H1 (cell line): ENCODE results near the gene TEDC1. TPM values are rescaled to one million over a fixed set of nuclear protein-coding genes. Genes with fewer than 3 reads are reported as not detected.

ENCODE experiments used
- CTCF ChIA-PET: fragments of 300-600 bp; sonication (Branson Sonifier 250); formaldehyde crosslinking; loops from one replicate; lab custom pipeline; 2021; ENCODE audit not compliant: partially characterized antibody; lab: Charles Lee
- POLR2A ChIA-PET: fragments of 300-600 bp; sonication (Branson Sonifier 250); formaldehyde crosslinking; loops from one replicate; lab custom pipeline; 2021; ENCODE audit warnings: inconsistent platforms; ENCODE audit not compliant: partially characterized antibody; lab: Charles Lee
- DNase-seq, 2 experiments: peaks; one replicate each; pipeline versions ENCODE4 v3.0.0 to v3.0.0-alpha.2; 2010 to 2022; ENCODE audit warnings: low spot score in 2 of 2, low read depth in 1 of 2, mixed read lengths in 1 of 2
- FAIRE-seq: peaks from 2 replicates; lab custom pipeline; 2011; peaks lifted over from hg19 to GRCh38; lab: Jason Lieb, UNC
- H2AFZ ChIP-seq: 2 replicates; pipeline ENCODE4 v1.8.1; 2012; ENCODE audit warnings: low read length, inconsistent platforms
- H2AK5ac ChIP-seq: 2 replicates; pipeline ENCODE4 v1.6.1; 2013; ENCODE audit warnings: low read depth, low read length
- H2BK120ac ChIP-seq: replicated peaks from 2 replicates; pipeline ENCODE3; 2013; ENCODE audit warnings: low read depth, low read length, inconsistent platforms
- H2BK12ac ChIP-seq: 2 replicates; pipeline ENCODE4 v1.6.1; 2013; ENCODE audit warnings: low read depth, low read length
- H2BK15ac ChIP-seq: 2 replicates; pipeline ENCODE4 v1.6.1; 2013; ENCODE audit warnings: low read length
- H2BK20ac ChIP-seq: 2 replicates; pipeline ENCODE4 v1.6.1; 2013; ENCODE audit warnings: low read length
- H2BK5ac ChIP-seq: 2 replicates; pipeline ENCODE4 v1.6.1; 2013; ENCODE audit warnings: low read depth, low read length
- H3K14ac ChIP-seq: 2 replicates; pipeline ENCODE4 v1.6.1; 2013; ENCODE audit warnings: inconsistent platforms; ENCODE audit not compliant: insufficient read length
- H3K18ac ChIP-seq: 2 replicates; pipeline ENCODE4 v1.6.1; 2013; ENCODE audit warnings: low read length; ENCODE audit errors: extremely low read depth
- H3K23ac ChIP-seq: 2 replicates; pipeline ENCODE4 v1.6.1; 2013; ENCODE audit warnings: inconsistent platforms; ENCODE audit not compliant: insufficient read length
- H3K23me2 ChIP-seq: 2 replicates; pipeline ENCODE4 v1.6.1; 2013; ENCODE audit warnings: low read depth, low read length
- H3K27ac ChIP-seq: 2 replicates; pipeline ENCODE4 v1.6.1; 2011; ENCODE audit warnings: low read depth, low read length, inconsistent platforms
- H3K27me3 ChIP-seq, 4 experiments: replicated peaks in 1 of 4; 1 replicate in 1 of 4; 2 replicates in 3 of 4; pipeline versions ENCODE4 v1.6.1 to v1.8.1; 2011 to 2013; ENCODE audit warnings: low read length in 3 of 4, mild to moderate bottlenecking in 3 of 4, inconsistent platforms in 2 of 4, mixed read lengths in 2 of 4, moderate library complexity in 1 of 4; ENCODE audit not compliant: control insufficient read depth in 3 of 4, insufficient read depth in 3 of 4; ENCODE audit errors: extremely low read depth in 1 of 4
- H3K36me3 ChIP-seq, 4 experiments: 2 replicates each; pipeline versions ENCODE4 v1.6.1 to v1.8.1; 2011 to 2013; ENCODE audit warnings: mild to moderate bottlenecking in 4 of 4, low read length in 3 of 4, moderate library complexity in 2 of 4, control low read depth in 1 of 4, inconsistent platforms in 1 of 4; ENCODE audit not compliant: insufficient read depth in 4 of 4, control insufficient read depth in 2 of 4
- H3K4ac ChIP-seq: replicated peaks from 2 replicates; pipeline ENCODE3; 2013; ENCODE audit warnings: low read length, low read depth, mixed read lengths, inconsistent platforms; ENCODE audit not compliant: insufficient read length
- H3K4me1 ChIP-seq, 4 experiments: replicated peaks in 1 of 4; 1 replicate in 1 of 4; 2 replicates in 3 of 4; pipeline versions ENCODE4 v1.6.1 to v1.8.1; 2011 to 2013; ENCODE audit warnings: low read length in 3 of 4, inconsistent platforms in 2 of 4, mixed read lengths in 1 of 4; ENCODE audit not compliant: insufficient read depth in 4 of 4, control insufficient read depth in 3 of 4
- H3K4me2 ChIP-seq, 2 experiments: 2 replicates each; pipeline versions ENCODE4 v1.6.1 to v1.8.1; 2011 to 2013; ENCODE audit warnings: low read depth in 2 of 2, low read length in 2 of 2, control low read depth in 1 of 2, inconsistent platforms in 1 of 2, mild to moderate bottlenecking in 1 of 2; ENCODE audit not compliant: insufficient read depth in 1 of 2
- H3K4me3 ChIP-seq, 4 experiments: fragments of 200-600, 300-600 bp in 1 of 4; sonication (generic), shearing (Covaris generic), sonication (Bioruptor Twin) in 1 of 4; 2 replicates each; pipeline versions ENCODE4 v1.5.1 to v1.8.1; 2011 to 2016; ENCODE audit warnings: low read length in 4 of 4, low read depth in 3 of 4, control low read depth in 2 of 4, inconsistent platforms in 2 of 4, mild to moderate bottlenecking in 2 of 4, mixed read lengths in 1 of 4, moderate library complexity in 1 of 4; ENCODE audit not compliant: insufficient read depth in 2 of 4; ENCODE audit errors: extremely low read depth in 1 of 4
- H3K56ac ChIP-seq: replicated peaks from 2 replicates; pipeline ENCODE3; 2013; ENCODE audit warnings: low read depth, mild to moderate bottlenecking, mixed read lengths, low read length, inconsistent platforms; ENCODE audit not compliant: insufficient read length
- H3K79me1 ChIP-seq: 2 replicates; pipeline ENCODE4 v1.6.1; 2013; ENCODE audit warnings: low read depth, low read length, control low read depth
- H3K79me2 ChIP-seq, 2 experiments: 2 replicates each; pipeline versions ENCODE4 v1.6.1 to v1.8.1; 2012 to 2013; ENCODE audit warnings: low read length in 2 of 2, mild to moderate bottlenecking in 2 of 2, inconsistent platforms in 1 of 2; ENCODE audit not compliant: insufficient read depth in 2 of 2, control insufficient read depth in 1 of 2
- H3K9ac ChIP-seq, 4 experiments: replicated peaks in 1 of 4; 1 replicate in 1 of 4; 2 replicates in 3 of 4; pipeline versions ENCODE4 v1.6.1 to v1.8.1; 2011 to 2013; ENCODE audit warnings: low read depth in 3 of 4, low read length in 3 of 4, control low read depth in 2 of 4, mild to moderate bottlenecking in 2 of 4, moderate library complexity in 2 of 4, inconsistent platforms in 1 of 4; ENCODE audit errors: extremely low read depth in 1 of 4
- H3K9me3 ChIP-seq, 2 experiments: 2 replicates each; pipeline versions ENCODE4 v1.6.1 to v1.8.1; 2012 to 2013; ENCODE audit warnings: mild to moderate bottlenecking in 2 of 2, moderate library complexity in 2 of 2, control low read depth in 1 of 2, inconsistent platforms in 1 of 2, low read depth in 1 of 2, low read length in 1 of 2, mixed read lengths in 1 of 2; ENCODE audit not compliant: insufficient read depth in 2 of 2
- H4K20me1 ChIP-seq, 2 experiments: replicated peaks in 1 of 2; 2 replicates each; pipeline versions ENCODE3 to v1.8.1; 2011 to 2013; ENCODE audit warnings: inconsistent platforms in 2 of 2, low read length in 2 of 2, mild to moderate bottlenecking in 1 of 2; ENCODE audit not compliant: insufficient read depth in 2 of 2, control insufficient read depth in 1 of 2
- H4K5ac ChIP-seq: 2 replicates; pipeline ENCODE4 v1.6.1; 2013; ENCODE audit warnings: low read length, low read depth, mixed read lengths, inconsistent platforms; ENCODE audit not compliant: insufficient read length
- H4K8ac ChIP-seq: 2 replicates; pipeline ENCODE4 v1.8.0; 2013; ENCODE audit warnings: mild to moderate bottlenecking, moderate library complexity, low read length, inconsistent platforms; ENCODE audit not compliant: insufficient read depth; ENCODE audit errors: extremely low read depth
- H4K91ac ChIP-seq: replicated peaks from 2 replicates; pipeline ENCODE3; 2013; ENCODE audit warnings: low read length, mixed read lengths, inconsistent platforms; ENCODE audit not compliant: insufficient read length
- CHD1 ChIP-seq: IDR thresholded peaks from 2 replicates; pipeline ENCODE4 v1.6.1; 2012; ENCODE audit warnings: low read depth, low read length, improper control_type of control experiment
- CREB1 ChIP-seq: IDR thresholded peaks from 2 replicates; pipeline ENCODE4 v1.6.1; 2012; ENCODE audit warnings: inconsistent platforms
- EP300 ChIP-seq, 2 experiments: IDR thresholded peaks; 1 replicate in 1 of 2; 2 replicates in 1 of 2; pipeline ENCODE4 v1.6.1; 2011 to 2012; ENCODE audit warnings: low read depth in 2 of 2, low read length in 2 of 2, mild to moderate bottlenecking in 2 of 2, borderline replicate concordance in 1 of 2, inconsistent platforms in 1 of 2, moderate library complexity in 1 of 2
- TCF12 ChIP-seq: IDR thresholded peaks from 2 replicates; pipeline ENCODE4 v1.6.1; 2011; ENCODE audit warnings: low read depth, mild to moderate bottlenecking, low read length
- ZNF274 ChIP-seq: IDR thresholded peaks from 2 replicates; pipeline ENCODE4 v1.7.0; 2012; ENCODE audit warnings: low read length, borderline replicate concordance; ENCODE audit errors: extremely low read depth
- WGBS, 2 experiments: shearing (Covaris generic) in 1 of 2; methylation state at CpG; one replicate each; pipeline versions ENCODE4 v1.1.6 to v1.1.7; 2013 to 2015; ENCODE audit warnings: low lambda C conversion rate in 2 of 2, mixed read lengths in 2 of 2, inconsistent platforms in 1 of 2, low coverage in 1 of 2, missing lambda C conversion rate in 1 of 2; ENCODE audit not compliant: insufficient replicate concordance in 2 of 2, insufficient coverage in 1 of 2, insufficient read length in 1 of 2; ENCODE audit errors: extremely low coverage in 1 of 2, missing lambda C conversion rate in 1 of 2; 5-methylcytosine and 5-hydroxymethylcytosine counted together
- polyA plus RNA-seq, 7 experiments: library from polyadenylated mRNA; depleted of rRNA in 3 of 7; stranded (reverse) in 5 of 7; unstranded in 2 of 7; fragments of >200 nt in 5 of 7; fragments of 200-250 nt in 2 of 7; gene quantifications; 1 replicate in 5 of 7; 2 replicates in 1 of 7; 4 replicates in 1 of 7; pipeline versions ENCODE4 v1.2.1 to v1.2.3, GENCODE V29; 2011 to 2013; ENCODE audit warnings: missing spikeins in 2 of 7, mixed read lengths in 2 of 7
- total RNA-seq: library from RNA; stranded (reverse); fragmentation: NEBNext Ultra II Directional; extraction: Animal tissue kit (Norgen Biotek cat#: 25700); gene quantifications from 2 replicates; pipeline ENCODE4 v1.2.1, GENCODE V29; 2021

The TEDC1 gene
- total and polyA plus RNA-seq, 2 of the 8 experiments (the other 6 are each of a cell fraction or from before 2014, with no cell fraction given) = 5.6 to 14.8 TPM

- 80% methylated on average over 13 of the region's 16 CpGs; no CpG with 5 or more reads in 1 of the 2 experiments for WGBS, 2 experiments
- Histone ChIP-seq H3K56ac (no peak overlapping the region), H3K4me1 (peaks cover 0 to 50% (median 33%) of the 10 kb centered on the region in 4 experiments; a peak in 6 of 7 replicates), H2BK120ac (no peak overlapping the region), H3K9me3 (no peaks in the 10 kb centered on the region), H4K20me1 (peaks cover 4 to 19% of the 10 kb centered on the region in 2 experiments), H2AK5ac (peak overlapping the region; percentile 94; the same call in 1 of the 2 replicates), H3K27me3 (peaks cover 54 to 79% (median 68%) of the 10 kb centered on the region in 4 experiments), H3K4me3 (no peak overlapping the region), H3K27ac (no peak overlapping the region), H4K8ac (no peak overlapping the region; the same call in 1 of the 2 replicates), H3K36me3 (peaks cover 0 to 3% (median 0%) of the 10 kb centered on the region in 4 experiments; a peak in 1 of 8 replicates), H4K91ac (no peak overlapping the region), H2BK12ac (peak overlapping the region; percentile 92; the same call in 1 of the 2 replicates), H3K4ac (peak overlapping the region; percentile 51), H3K9ac (no peak overlapping the region), H2AFZ (no peak overlapping the region), H4K5ac (no peak overlapping the region), H2BK15ac (peak overlapping the region; percentile 99; the same call in 1 of the 2 replicates), H3K4me2 (no peak overlapping the region; a peak in 1 of 4 replicates), H3K79me1 (no peaks in the 10 kb centered on the region), H2BK20ac (no peak overlapping the region), H3K23ac (no peak overlapping the region), H3K14ac (no peak overlapping the region), H2BK5ac (0 out of 2 replicates have a peak overlapping the region, but pooled peaks have one; percentile 52), H3K79me2 (no peaks in the 10 kb centered on the region), H3K23me2 (peaks cover 16% of the 10 kb centered on the region; the same call in 1 of the 2 replicates), H3K18ac (peak overlapping the region; percentile 48; the same call in 1 of the 2 replicates)
- ChIA-PET CTCF (interaction anchor here (1.6 to 1.8 kb wide), 3 partner anchors 9 to 100 kb away, joined by 5 to 7 read pairs (median 5); partner anchors contain the start of gene CRIP1), POLR2A (interaction anchor here (1.2 to 2.6 kb wide), 3 partner anchors 9 to 19 kb away, joined by 4 to 9 read pairs (median 8); partner anchors contain the start of gene CRIP1)
- no peak for DNase-seq
- FAIRE-seq = no peak
- TF ChIP-seq CHD1 (no peak), EP300 (IDR thresholded peaks at IDR 0.05; ENCODE audit: borderline replicate concordance in 1 of 2, low read depth in 2 of 2, low read length in 2 of 2) (no peak), ZNF274 (no peak), CREB1 (no peak), TCF12 (no peak)
Measured at GRCh38 chr14:105476831-105477659, 14.0 kb upstream of the TEDC1 start.
